ENCODE data around the gene POMGNT1.

GRCh38 chr1:46223472-46223943 lies 25.3 kb upstream of the POMGNT1 start:
- TF ChIP-seq ZNF549 (tag by site-specific recombination; IDR thresholded peaks at IDR 0.05): no peak
- no peak for TF ChIP-seq ZNF530 (tag by site-specific recombination; IDR thresholded peaks at IDR 0.05; ENCODE audit: low read depth)
- no peak for TF ChIP-seq ZFP37 (tag by site-specific recombination; IDR thresholded peaks at IDR 0.05)
- no peak for TF ChIP-seq ZNF324 (tag by site-specific recombination; IDR thresholded peaks at IDR 0.05)
- TF ChIP-seq CTCF (tag by site-specific recombination; IDR thresholded peaks at IDR 0.05): peak; percentile 93
- TF ChIP-seq ZNF18 (tag by site-specific recombination; IDR thresholded peaks at IDR 0.05): no peak
- 0 out of 2 replicates have a peak, but pooled peaks have one; percentile 11 for TF ChIP-seq PRDM10 (tag by site-specific recombination; IDR thresholded peaks at IDR 0.05)
- no peak for TF ChIP-seq ZNF580 (tag by site-specific recombination; IDR thresholded peaks at IDR 0.05)
